ENCODE measurements around the gene TIMM50.
"Not testable (repeated sequence)": the region's sequence is repeated elsewhere in the genome, so short reads cannot be mapped to it uniquely, and the experiment has no call there.

TIMM50 gene

GRCh38 chr19:39470724-39471339, 9.8 kb upstream of the TIMM50 start:
- DNase-seq = no peak

GRCh38 chr19:39471756-39472536, 8.7 kb upstream of the TIMM50 start:
- no peak for DNase-seq

- no peak for DNase-seq
These were observed 7.7 kb upstream of the TIMM50 start for GRCh38 chr19:39472746-39473442.

GRCh38 chr19:39473443-39473960, 7.1 kb upstream of the TIMM50 start:
- no peak for DNase-seq

GRCh38 chr19:39474139-39474620, 6.5 kb upstream of the TIMM50 start:
- peak; percentile 69 to 72 for DNase-seq

GRCh38 chr19:39475748-39476147, 4.9 kb upstream of the TIMM50 start:
- DNase-seq = no peak

- DNase-seq = not testable (repeated sequence)
These were observed 1.3 kb upstream of the TIMM50 start for GRCh38 chr19:39479319-39479801.

GRCh38 chr19:39479916-39480315, 722 bp upstream of the TIMM50 start:
- no peak for DNase-seq

GRCh38 chr19:39481229-39481545, 549 bp downstream of the TIMM50 start:
- DNase-seq = no peak

GRCh38 chr19:39481676-39482075, 1.0 kb downstream of the TIMM50 start:
- DNase-seq = no peak

- no peak for DNase-seq
These were observed 2.5 kb downstream of the TIMM50 start for GRCh38 chr19:39483141-39483540.

GRCh38 chr19:39489756-39490155, 9.1 kb downstream of the TIMM50 start:
- no peak for DNase-seq

- no peak for DNase-seq
These were observed 11.6 kb downstream of the TIMM50 start for GRCh38 chr19:39492225-39492624.

GRCh38 chr19:39492788-39493187, 12.2 kb downstream of the TIMM50 start:
- no peak for DNase-seq

- no peak for DNase-seq
These were observed 14.0 kb downstream of the TIMM50 start for GRCh38 chr19:39494661-39495060.

GRCh38 chr19:39496063-39496462, 15.4 kb downstream of the TIMM50 start:
- no peak for DNase-seq

GRCh38 chr19:39497701-39497995, 17.0 kb downstream of the TIMM50 start:
- no peak for DNase-seq

- no peak for DNase-seq
These were observed 17.6 kb downstream of the TIMM50 start for GRCh38 chr19:39497996-39498797.

GRCh38 chr19:39498798-39499642, 18.4 kb downstream of the TIMM50 start, which contains the start of gene DLL3:
TSS of gene DLL3 (plus strand) at chr19:39498947. CDS start at chr19:39498975, 28 bp downstream.
- no peak for DNase-seq

- no peak for DNase-seq
These were observed 19.3 kb downstream of the TIMM50 start for GRCh38 chr19:39499932-39500331.

- DNase-seq = no peak
These were observed 19.9 kb downstream of the TIMM50 start for GRCh38 chr19:39500543-39500942.

- no peak for DNase-seq
These were observed 20.7 kb downstream of the TIMM50 start for GRCh38 chr19:39501340-39501739.
